HG02884 (cell line): Measurements from ENCODE around the gene CUBN.

Source experiments
- ATAC-seq: cut with Tn5 transposase; IDR thresholded peaks from one replicate; pipeline ENCODE4 v1.9.1; 2021; ENCODE audit warnings: mild to moderate bottlenecking, moderate library complexity; ENCODE audit not compliant: unreplicated experiment

Gene CUBN

DNA sequence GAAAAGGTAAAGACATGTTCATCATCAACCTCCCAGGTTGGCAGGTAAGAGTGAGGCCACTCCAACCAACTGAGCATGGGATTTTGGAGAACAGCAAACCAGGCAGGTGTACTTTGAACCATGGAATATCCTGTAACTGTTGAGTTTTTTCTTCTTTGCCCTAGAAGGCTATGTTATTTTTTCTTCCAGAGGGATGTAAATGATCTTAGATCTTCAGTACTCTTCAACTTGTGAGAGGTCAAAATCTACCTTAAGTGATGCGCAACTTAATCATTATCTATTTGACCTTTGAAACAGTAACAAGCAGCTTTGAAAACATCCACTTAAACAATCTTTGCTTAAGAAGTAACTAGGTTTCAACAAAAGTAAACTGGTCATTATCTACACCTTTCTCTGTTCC is at the start of gene CUBN:
Gene CUBN, minus strand, starts transcription at position 71 of the 400 bp plus-strand sequence. Its CDS starts 46 bp downstream, at position 25.
- no peak for ATAC-seq

DNA sequence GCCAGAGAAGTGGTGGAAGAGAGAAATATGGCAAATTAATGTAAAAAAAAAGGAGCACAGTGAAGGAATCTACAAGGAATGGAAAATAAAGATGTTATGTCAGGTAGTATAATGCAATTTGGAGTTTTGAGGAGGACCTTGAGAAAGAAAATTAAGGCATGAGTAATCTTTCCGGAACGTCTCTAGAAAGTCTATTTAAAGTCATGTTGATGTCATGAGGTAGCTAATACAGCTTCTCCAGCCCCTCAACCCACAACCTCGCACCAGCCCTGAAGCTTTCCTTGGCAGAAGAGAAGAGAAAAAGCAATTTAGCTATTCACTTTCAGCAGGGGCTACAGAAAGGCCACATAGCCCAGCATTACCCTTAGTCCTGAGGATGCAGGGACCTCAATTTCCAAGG is 49.4 kb upstream of the CUBN start:
- no peak for ATAC-seq

DNA sequence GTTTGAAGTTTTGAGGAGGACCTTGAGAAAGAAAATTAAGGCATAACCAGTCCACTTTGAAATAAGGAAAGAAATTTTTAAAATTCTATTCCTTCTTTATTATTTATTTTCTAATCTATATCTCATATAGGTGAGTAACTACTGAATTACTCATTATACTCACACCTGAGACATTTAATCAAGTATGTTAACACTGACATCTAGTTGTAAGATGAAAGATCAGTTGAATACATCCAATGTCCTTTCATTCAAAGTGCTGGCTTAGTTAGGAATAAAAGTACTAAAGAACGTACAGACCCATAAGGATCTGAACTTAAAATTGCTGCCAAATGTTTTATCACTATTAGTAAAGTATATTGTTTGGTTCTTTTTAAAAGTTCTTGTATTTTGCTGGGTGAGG is 48.4 kb upstream of the CUBN start:
- ATAC-seq, result no peak

DNA sequence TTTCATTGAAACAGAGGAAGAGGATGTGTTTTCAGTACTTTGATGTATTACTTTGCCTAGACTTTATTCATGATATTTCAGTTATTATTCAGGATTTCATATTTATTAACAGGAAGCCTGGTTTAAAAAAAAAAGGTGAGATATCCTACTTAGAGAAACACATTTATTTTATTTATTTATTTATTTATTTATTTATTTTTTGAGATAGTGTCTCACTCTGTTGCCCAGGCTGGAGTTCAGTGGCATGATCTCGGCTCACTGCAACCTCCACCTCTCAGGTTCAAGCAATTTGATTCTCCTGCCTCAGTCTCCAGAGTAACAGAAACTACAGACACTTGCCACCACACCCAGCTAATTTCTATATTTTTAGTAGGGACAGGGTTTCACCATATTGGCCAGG is 47.4 kb upstream of the CUBN start:
- no peak for ATAC-seq

DNA sequence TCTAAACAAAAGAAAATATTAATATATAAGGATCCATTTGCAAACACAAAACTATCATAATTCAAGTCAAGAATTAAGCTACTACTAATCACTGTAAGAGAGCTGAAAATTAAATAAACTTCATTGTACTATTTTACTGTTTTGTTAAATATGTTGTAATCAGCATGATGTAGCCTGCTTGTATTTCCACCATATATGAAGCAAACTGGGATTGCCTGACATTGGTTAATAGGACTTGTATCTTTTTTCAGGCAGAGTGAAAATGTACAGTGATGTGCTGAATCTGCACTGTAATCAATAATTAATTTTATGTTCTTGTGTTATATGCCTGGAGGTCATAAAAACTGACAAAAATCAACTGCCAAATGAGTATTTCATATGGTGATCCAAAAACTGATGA is 46.5 kb upstream of the CUBN start:
- no peak for ATAC-seq

DNA sequence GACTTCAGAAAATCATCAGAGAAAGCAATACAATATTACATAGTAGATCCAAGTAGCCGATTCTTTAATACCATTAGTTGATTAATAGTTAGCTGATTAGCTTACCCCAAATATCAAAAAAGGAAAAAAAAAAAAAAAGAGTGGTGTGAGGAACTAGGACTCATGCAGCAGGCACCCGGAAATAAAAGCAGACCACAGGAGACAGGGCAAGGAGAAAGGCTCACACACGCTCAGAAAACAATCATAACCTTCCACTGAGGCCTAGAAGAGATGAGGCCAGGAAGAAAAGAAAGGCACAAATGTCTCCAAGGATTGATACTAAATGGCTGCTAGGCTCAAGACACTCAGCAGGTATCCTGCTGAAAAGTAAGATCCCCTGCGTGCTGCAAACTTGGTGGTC is 45.9 kb upstream of the CUBN start:
- ATAC-seq, result no peak

DNA sequence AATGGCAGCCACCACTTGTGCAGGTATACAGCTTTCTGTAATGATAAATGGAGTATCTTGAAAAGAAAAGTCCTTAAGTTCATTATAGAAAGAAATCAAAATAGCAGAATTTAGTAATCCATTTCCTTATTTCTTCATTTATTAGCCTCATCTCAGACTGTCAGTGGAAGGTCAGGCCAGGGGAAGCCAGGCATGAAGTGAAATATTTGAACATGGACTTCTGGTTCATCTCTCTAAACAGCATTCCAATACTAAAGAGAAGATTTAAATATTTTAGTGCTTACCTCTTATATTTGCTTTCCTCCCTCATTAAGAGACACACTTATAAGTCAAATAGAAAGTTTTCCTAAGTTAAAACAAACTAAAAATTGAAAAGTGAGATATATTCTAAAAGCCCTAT is 45.0 kb upstream of the CUBN start:
- no peak for ATAC-seq

DNA sequence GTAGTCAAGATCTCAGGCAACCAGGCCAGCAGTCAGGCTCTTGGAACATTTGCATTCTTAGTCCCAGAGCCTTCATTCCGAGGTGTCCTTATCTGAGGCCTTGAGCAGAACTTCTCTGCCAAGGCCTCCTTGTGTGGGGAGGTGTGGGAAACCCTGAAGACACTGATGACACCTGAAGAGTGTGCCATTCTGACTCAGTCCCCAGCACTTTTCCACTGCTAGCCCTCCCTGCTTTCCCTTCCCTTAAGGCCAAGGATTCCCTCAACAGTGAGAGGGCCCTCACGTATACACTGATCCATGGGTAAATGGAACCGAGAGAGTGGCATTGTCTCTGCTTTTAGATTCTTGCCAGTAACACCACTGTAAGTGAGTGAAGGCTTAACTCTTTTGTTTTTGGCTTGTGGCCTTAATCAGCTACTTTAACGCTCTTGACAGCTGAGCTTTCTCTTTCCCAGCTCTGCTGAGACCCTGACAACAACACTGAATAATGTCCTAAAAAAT is 41.6 kb upstream of the CUBN start:
- no peak for ATAC-seq

DNA sequence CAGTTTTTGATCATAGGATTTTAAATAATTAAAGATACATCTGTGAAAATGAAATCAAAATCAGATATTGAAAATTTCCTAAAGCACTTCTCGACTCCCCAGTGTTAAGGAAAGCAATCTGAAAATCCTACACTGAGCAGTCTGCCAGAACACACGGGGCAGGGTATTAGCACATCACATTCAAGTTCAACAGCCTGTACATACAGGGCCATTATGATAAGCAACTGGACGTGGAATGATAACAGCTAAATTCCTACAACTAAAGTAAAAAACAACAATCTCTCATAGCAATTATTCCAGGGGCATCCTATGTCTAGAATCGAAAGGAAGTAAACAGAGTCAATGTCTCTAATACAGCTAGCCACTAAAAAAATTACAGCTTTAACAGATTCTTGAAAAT is 40.2 kb upstream of the CUBN start:
- ATAC-seq, result no peak

DNA sequence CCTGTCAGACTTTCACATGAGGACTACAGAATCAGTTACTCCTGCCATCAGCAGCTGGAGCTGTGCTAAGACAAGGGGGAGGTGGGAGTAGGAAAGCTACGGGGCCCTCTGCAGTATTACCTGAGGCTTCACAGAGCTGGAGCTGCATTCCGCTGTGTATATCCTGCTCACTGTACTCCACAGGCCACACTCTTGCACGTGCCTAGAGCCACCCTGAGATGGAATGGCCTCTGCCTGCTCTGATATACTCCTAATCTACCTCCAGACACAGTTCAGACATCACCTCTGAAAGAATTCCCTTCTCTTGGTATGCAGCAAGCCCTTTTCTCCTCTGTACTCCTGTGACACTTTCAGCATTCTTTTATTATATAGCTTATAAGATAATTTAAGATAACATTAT is 37.1 kb upstream of the CUBN start:
- no peak for ATAC-seq

DNA sequence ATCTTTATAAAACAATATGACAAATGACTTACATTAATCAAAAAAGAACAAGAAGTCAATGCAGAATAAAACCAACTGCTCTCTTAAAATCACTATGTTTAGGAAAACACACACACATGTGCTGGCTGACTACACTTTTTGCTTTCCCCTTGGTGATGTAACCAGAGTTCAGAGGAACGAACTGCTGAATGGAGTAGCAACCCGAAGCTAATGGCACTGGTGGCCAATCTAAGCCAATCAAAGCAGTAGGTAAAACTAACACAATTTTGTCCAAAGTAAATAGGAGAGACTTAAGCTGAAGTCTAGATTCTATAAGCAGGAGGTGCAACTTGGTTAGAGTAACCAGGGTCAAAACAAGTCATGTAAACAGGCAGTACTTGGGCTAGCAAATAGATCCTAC is 33.2 kb upstream of the CUBN start:
- no peak for ATAC-seq

DNA sequence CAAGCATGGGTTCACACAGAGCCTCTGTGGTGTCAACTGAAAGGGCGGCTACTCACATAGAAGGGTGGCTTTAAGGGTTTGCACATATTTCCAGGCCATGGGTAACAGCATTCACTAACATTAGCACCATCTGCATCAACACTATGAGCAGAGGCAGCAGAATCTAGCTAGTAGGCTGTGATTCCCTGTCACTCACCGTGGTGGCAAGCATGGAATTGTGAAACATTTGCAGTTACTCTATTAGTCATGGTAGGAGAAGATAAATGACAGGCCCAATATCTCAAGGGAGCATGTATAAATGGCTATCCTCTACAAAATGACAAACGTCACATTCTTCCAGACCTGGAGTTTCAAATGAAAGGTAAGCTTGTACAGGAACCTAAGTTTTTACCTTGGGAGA is 32.2 kb upstream of the CUBN start:
- no peak for ATAC-seq

DNA sequence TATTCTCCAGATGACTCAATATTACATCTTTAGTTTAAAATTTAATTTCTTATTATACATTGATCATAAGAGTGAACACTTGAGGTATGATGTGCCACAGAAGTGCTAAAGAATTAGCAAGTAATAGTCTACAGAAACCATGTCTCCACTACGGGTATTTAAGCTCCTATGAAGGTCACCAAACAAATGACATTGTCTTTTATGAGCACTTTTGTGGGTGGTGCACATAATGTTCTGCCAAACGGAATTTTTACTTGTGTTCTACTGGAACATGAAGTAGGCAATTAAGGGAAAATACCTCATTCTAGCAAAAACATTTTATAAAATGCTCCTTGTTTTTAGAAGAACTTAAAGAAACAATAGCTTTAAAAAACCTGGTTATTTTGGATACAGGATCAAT is 27.4 kb upstream of the CUBN start:
- no peak for ATAC-seq

DNA sequence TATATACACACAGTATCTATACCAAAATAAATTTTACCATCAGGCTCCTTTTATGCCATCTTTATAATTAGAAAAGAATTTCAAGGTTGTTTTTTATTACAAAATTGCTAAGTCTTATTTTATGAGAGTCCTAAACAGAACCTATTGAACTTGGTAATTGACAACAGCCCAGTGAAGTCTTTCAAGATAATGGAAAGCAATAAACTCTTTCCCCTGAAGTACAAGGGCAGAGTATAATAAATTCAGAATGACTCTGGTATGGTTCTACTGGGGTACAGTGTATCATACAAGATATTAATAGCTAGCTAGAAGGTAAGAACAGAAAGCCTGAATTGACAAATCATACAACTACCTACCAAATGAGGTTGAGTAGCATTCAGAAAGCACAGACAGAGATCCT is 26.2 kb upstream of the CUBN start:
- ATAC-seq, result no peak

DNA sequence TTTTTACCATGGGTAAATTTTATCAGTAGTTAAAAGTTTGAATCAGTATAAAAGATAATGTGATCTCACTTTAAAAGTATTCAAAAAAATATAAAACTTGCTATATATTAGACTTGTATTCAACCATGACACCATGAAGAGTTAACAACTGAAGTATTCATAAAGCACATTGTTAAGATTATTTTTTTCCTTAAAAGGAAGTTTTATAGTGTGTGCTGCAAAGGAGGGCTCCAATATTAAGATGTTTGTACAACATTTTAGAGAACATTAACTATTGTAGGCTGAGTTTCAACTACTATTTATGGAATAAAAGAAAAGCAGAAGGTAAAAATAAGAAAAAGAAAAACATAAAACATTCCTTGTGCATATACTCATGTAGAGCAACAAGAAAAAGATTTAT is 24.5 kb upstream of the CUBN start:
- ATAC-seq, result no peak

DNA sequence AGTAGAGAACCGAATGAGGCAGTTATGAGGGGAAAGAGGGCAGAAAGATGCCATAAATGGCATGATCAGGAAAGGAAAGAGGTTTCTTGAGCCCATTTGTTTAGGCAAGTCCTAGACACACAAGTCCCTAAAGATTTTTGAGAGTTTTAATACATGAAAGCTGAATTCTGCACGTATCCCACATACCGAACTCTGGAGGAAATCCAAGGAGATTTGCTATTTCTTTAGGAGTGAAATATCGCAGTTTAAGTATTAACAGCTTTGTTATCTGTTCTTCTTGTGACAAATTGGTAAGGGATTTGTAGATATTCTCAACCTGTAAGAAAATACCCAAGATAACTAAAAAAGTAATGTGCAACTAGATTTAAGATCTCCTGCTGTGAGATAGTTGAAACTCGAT is 23.7 kb upstream of the CUBN start:
- ATAC-seq, result no peak

DNA sequence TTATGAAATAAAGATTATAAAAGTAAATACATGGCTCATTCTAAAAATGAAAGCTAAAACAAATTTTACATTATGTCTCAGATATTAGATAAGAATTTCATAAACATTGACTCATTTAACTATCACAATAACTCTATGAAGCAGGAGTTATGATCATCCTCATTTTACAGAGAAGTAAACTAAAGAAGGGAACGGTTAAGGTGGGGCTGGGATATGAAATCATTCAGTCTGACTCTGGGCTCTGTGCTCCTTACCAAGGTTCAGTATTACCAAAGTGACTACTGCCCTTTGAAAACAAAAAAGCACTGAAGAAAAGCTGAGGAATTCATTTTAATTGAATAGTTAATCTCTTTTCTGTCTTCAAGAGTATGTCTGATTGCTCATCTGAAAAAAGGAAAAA is 22.1 kb upstream of the CUBN start:
- ATAC-seq, result no peak

DNA sequence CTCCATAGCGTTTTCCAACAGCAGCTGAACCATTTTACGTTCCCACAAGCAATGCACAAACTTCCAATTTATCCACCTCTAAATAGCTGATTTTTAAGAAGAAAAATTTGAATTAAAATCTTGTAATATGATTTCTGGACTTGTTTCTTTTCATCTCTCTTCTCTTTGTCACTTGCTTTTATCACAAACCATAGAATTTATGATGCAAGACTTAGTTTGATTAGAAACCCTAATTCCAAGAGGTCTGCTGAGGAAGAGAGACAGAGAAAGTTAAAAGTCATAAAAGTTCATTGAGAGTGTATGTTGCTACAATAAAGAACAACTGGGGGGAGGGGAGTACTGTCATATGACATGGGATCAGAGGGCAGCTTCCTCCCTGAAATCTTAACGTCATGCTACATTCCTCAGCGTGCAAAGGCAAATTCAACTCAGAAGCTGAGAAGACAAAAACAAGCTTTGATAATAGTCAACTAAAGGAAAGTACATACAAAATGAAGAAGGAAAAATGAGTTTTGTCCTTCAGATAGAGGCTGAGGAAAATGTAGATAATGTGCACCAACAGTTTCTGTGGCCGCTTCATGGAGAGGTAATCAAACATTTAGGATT is 18.4 kb upstream of the CUBN start:
- ATAC-seq, result no peak

DNA sequence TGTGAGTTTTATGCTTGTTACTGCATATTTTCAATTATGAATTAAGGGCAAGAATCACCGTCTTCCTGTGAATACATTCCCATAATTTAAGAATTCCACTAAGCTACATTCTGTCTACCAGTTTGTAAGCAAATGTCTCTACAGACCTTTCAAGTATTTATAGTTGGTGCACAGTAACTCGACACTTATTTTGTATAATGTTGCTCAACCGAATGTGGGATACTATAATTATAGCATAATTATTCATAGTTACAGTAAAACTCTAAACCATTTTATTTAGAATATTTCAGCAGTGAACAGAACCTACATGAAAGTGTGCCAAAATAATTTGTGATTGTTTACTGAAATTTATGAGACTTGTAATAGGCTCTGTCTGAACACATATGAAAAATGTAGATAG is 17.3 kb upstream of the CUBN start:
- no peak for ATAC-seq

DNA sequence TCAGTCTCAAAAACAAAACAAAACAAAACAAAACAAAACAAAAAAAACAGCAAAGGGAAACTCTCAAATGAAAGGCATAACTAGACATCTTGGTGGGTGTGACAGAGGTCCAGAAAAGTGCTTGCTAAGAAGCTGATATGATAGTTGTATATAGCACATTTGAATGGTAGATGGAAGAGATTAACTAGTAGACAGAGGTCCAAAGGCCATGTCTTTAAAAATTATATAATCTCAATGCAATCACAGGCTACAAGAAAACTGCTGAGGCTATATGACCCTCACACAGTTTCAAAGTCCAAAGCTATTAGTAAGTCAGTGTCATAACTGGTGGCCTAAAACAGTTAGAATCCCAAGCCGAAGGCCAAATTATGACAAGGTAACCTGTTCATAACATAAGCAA is 15.6 kb upstream of the CUBN start:
- no peak for ATAC-seq

DNA sequence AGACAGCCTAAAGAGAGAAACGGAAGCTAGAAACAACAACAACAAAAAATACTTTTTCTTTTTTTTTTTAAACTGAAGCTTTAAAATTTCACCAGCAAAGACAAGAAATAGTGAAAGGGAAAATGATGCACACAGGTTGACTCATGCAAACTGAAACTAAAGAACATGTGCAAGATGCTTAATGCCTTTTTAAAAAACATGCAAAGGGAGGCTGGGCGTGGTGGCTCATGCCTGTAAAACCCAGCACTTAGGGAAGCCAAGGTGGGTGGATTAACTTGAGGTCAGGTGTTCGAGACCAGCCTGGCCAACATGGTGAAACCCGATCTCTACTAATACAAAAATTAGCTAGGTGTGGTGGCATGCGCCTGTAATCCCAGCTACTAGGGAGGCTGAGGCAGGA is 15.1 kb upstream of the CUBN start:
- no peak for ATAC-seq

DNA sequence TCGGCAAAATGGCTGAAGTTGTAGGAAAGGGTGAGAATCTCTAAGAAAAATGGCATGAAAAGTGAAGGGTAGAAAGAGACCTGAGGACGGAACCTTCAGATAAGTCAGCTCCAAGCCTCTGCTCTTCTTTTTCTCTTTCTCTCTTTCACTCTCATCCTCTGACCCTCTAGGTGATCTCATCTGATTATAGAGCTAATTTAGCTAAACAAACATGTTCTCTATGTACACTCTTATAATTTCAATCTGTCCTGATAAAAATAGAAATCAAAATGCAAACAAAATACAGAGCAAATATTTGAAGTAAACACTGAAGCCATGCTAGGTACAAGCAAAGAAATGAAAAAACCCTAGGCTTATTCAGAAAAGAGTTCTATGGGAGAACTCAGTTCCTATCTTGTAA is 14.4 kb upstream of the CUBN start:
- no peak for ATAC-seq

DNA sequence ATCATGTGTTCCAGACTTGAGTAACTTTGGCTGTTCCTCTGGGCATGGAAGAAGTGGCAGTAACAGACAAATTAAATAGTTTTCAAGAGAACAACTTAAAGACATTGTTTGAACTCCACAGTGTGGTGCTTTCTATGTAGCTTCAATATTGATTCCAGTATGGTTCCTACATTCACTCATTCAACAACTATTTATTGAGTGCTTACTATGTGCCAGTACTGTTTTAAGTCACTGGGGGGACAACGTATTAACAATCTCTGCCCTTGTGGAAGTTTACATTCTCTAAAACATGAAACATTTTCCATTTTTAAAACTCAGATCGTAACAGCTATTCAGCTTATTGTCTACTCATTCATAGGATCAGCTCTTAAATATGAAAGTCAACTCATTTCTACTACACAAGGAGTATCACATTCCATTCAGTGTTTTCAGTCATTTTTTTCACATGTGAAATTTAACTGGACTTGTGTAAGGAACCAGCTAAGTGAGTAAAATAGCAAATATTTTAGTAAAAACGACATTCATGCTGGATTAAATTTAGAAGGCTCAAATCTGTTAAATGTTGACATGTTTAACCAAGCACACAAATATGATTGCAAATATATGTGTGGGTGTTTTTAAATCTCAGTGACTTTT is 13.6 kb upstream of the CUBN start:
- ATAC-seq, result no peak
